Astrocyte (in vitro differentiated cells and primary cell): ENCODE data around the gene ZNF385C. TPM values are rescaled to one million over a fixed set of nuclear protein-coding genes. Genes with fewer than 3 reads are reported as not detected.

Experiments
- DNase-seq: peaks from one replicate; pipeline ENCODE4 v3.0.0-alpha.2; 2010; ENCODE audit warnings: low read depth
- FAIRE-seq: peaks from 2 replicates; lab custom pipeline; 2011; peaks lifted over from hg19 to GRCh38; lab: Jason Lieb, UNC
- H2AFZ ChIP-seq: 2 replicates; pipeline ENCODE4 v1.6.0; 2012; ENCODE audit warnings: low read depth, low read length, inconsistent platforms
- H3K27ac ChIP-seq: 2 replicates; pipeline ENCODE4 v1.5.1; 2011; ENCODE audit warnings: low read depth, low read length, inconsistent platforms
- H3K27me3 ChIP-seq: 2 replicates; pipeline ENCODE4 v1.6.0; 2011; ENCODE audit warnings: low read length, inconsistent platforms; ENCODE audit not compliant: insufficient read depth
- H3K36me3 ChIP-seq: 2 replicates; pipeline ENCODE4 v1.5.1; 2011; ENCODE audit warnings: low read length, inconsistent platforms; ENCODE audit not compliant: insufficient read depth
- H3K4me1 ChIP-seq: 2 replicates; pipeline ENCODE4 v1.5.1; 2011; ENCODE audit warnings: low read length, inconsistent platforms; ENCODE audit not compliant: insufficient read depth
- H3K4me2 ChIP-seq: 2 replicates; pipeline ENCODE4 v1.6.0; 2012; ENCODE audit warnings: low read length, inconsistent platforms
- H3K4me3 ChIP-seq: 2 replicates; pipeline ENCODE4 v1.5.1; 2011; ENCODE audit warnings: low read depth, mild to moderate bottlenecking, low read length, inconsistent platforms; ENCODE audit not compliant: insufficient read depth
- H3K79me2 ChIP-seq: 2 replicates; pipeline ENCODE4 v1.6.0; 2012; ENCODE audit warnings: mild to moderate bottlenecking, low read length, inconsistent platforms; ENCODE audit not compliant: insufficient read depth
- H3K9ac ChIP-seq: 2 replicates; pipeline ENCODE4 v1.6.0; 2012; ENCODE audit warnings: mild to moderate bottlenecking, low read length, inconsistent platforms
- H3K9me3 ChIP-seq: 2 replicates; pipeline ENCODE4 v1.5.1; 2012; ENCODE audit warnings: low read depth, mild to moderate bottlenecking, low read length, inconsistent platforms; ENCODE audit not compliant: insufficient read depth
- H4K20me1 ChIP-seq: 2 replicates; pipeline ENCODE4 v1.6.0; 2012; ENCODE audit warnings: low read length, inconsistent platforms; ENCODE audit not compliant: insufficient read depth
- H3K27ac Mint-ChIP-seq: one replicate; pipeline ENCODE4 v1.8.0; 2021; ENCODE audit warnings: mild to moderate bottlenecking, mixed read lengths; ENCODE audit not compliant: unreplicated experiment
- H3K27me3 Mint-ChIP-seq: one replicate; pipeline ENCODE4 v1.8.0; 2021; ENCODE audit warnings: low read depth, mixed read lengths; ENCODE audit not compliant: unreplicated experiment
- H3K36me3 Mint-ChIP-seq: one replicate; pipeline ENCODE4 v1.8.0; 2021; ENCODE audit warnings: low read depth, mixed read lengths; ENCODE audit not compliant: unreplicated experiment
- H3K4me1 Mint-ChIP-seq: one replicate; pipeline ENCODE4 v1.8.0; 2021; ENCODE audit warnings: low read depth, mixed read lengths; ENCODE audit not compliant: unreplicated experiment
- H3K4me3 Mint-ChIP-seq: one replicate; pipeline ENCODE4 v1.8.0; 2021; ENCODE audit warnings: mild to moderate bottlenecking, moderate library complexity, mixed read lengths; ENCODE audit not compliant: unreplicated experiment
- H3K9me3 Mint-ChIP-seq: one replicate; pipeline ENCODE4 v1.8.0; 2021; ENCODE audit warnings: mild to moderate bottlenecking, mixed read lengths; ENCODE audit not compliant: unreplicated experiment
- CTCF ChIP-seq: IDR thresholded peaks from 2 replicates; pipeline ENCODE4 v1.5.1; 2011; ENCODE audit warnings: low read depth, mild to moderate bottlenecking, inconsistent platforms, low read length, moderate library complexity; ENCODE audit not compliant: insufficient read depth
- EZH2 ChIP-seq: IDR thresholded peaks from 2 replicates; pipeline ENCODE4 v1.6.1; 2012; ENCODE audit warnings: mild to moderate bottlenecking, low read length, inconsistent platforms; ENCODE audit not compliant: insufficient read depth
- total RNA-seq: library from RNA; stranded (reverse); gene quantifications from 2 replicates; pipeline ENCODE4 v1.2.1, GENCODE V29; 2021

ZNF385C gene
- total RNA-seq, 1 donor from 2014 or later = 0.39 TPM

- Mint-ChIP-seq H3K36me3 (no peaks in the 10 kb centered on the region), H3K4me1 (peaks cover 5% of the 10 kb centered on the region), H3K4me3 (no peak overlapping the region), H3K27me3 (peaks cover 6% of the 10 kb centered on the region), H3K9me3 (no peaks in the 10 kb centered on the region), H3K27ac (no peak overlapping the region)
- H3K9me3 ChIP-seq = no peaks in the 10 kb centered on the region
- H3K4me1 ChIP-seq = no peaks in the 10 kb centered on the region
- no peaks in the 10 kb centered on the region for H3K79me2 ChIP-seq
- no peak overlapping the region for H3K27ac ChIP-seq
- peaks cover 3% of the 10 kb centered on the region for H3K27me3 ChIP-seq
- H2AFZ ChIP-seq = no peak overlapping the region
- H4K20me1 ChIP-seq = no peaks in the 10 kb centered on the region
- DNase-seq (no peak), FAIRE-seq (no peak)
- no peak overlapping the region for H3K9ac ChIP-seq
- H3K36me3 ChIP-seq = no peaks in the 10 kb centered on the region
- no peak overlapping the region for H3K4me3 ChIP-seq
- no peak for TF ChIP-seq CTCF
- no peak for TF ChIP-seq EZH2
- H3K4me2 ChIP-seq = no peak overlapping the region
Measured at GRCh38 chr17:42038221-42038973, 59.9 kb downstream of the ZNF385C start.

- H3K9ac ChIP-seq = no peak overlapping the region
- H4K20me1 ChIP-seq = no peaks in the 10 kb centered on the region
- peaks cover 8% of the 10 kb centered on the region for H3K27me3 ChIP-seq
- no peaks in the 10 kb centered on the region for H3K36me3 ChIP-seq
- FAIRE-seq (no peak), DNase-seq (no peak)
- no peak overlapping the region for H2AFZ ChIP-seq
- H3K79me2 ChIP-seq = no peaks in the 10 kb centered on the region
- H3K4me2 ChIP-seq = no peak overlapping the region
- no peaks in the 10 kb centered on the region for H3K9me3 ChIP-seq
- no peak overlapping the region for H3K4me3 ChIP-seq
- no peaks in the 10 kb centered on the region for H3K4me1 ChIP-seq
- no peaks in the 10 kb centered on the region for H3K36me3 Mint-ChIP-seq
- peaks cover 5% of the 10 kb centered on the region for H3K4me1 Mint-ChIP-seq
- no peak overlapping the region for H3K27ac Mint-ChIP-seq
- no peak overlapping the region for H3K27ac ChIP-seq
- no peaks in the 10 kb centered on the region for H3K9me3 Mint-ChIP-seq
- H3K4me3 Mint-ChIP-seq = no peak overlapping the region
- peaks cover 6% of the 10 kb centered on the region for H3K27me3 Mint-ChIP-seq
- no peak for TF ChIP-seq EZH2
- no peak for TF ChIP-seq CTCF
Measured at GRCh38 chr17:42034059-42034458, 64.2 kb downstream of the ZNF385C start.

GRCh38 chr17:42031584-42031983 lies 66.7 kb downstream of the ZNF385C start:
- Histone ChIP-seq H2AFZ (no peak overlapping the region), H3K9ac (no peak overlapping the region), H3K36me3 (no peaks in the 10 kb centered on the region), H3K4me1 (no peaks in the 10 kb centered on the region), H3K9me3 (no peaks in the 10 kb centered on the region), H3K4me2 (no peak overlapping the region), H3K79me2 (no peaks in the 10 kb centered on the region), H4K20me1 (no peaks in the 10 kb centered on the region), H3K4me3 (no peak overlapping the region), H3K27ac (no peak overlapping the region), H3K27me3 (peaks cover 8% of the 10 kb centered on the region)
- Mint-ChIP-seq H3K27ac (no peak overlapping the region), H3K9me3 (no peaks in the 10 kb centered on the region), H3K36me3 (no peaks in the 10 kb centered on the region), H3K4me1 (peaks cover 5% of the 10 kb centered on the region), H3K27me3 (peaks cover 4% of the 10 kb centered on the region), H3K4me3 (no peak overlapping the region)
- DNase-seq (no peak), FAIRE-seq (no peak)
- TF ChIP-seq EZH2 (no peak), CTCF (no peak)
